GM21528 (cell line): ENCODE results near the gene EFEMP1.

ENCODE experiments used
- ATAC-seq: cut with Tn5 transposase; IDR thresholded peaks from one replicate; pipeline ENCODE4 v1.9.1; 2021; ENCODE audit warnings: mild to moderate bottlenecking, moderate library complexity; ENCODE audit not compliant: unreplicated experiment, low FRiP score

The EFEMP1 gene

GRCh38 chr2:55901941-55902340, 21.6 kb downstream of the EFEMP1 start:
- ATAC-seq: no peak

GRCh38 chr2:55901322-55901721, 22.3 kb downstream of the EFEMP1 start:
- ATAC-seq: no peak

- ATAC-seq: no peak
These were observed 23.7 kb downstream of the EFEMP1 start for GRCh38 chr2:55899881-55900280.

GRCh38 chr2:55898386-55899040, 25.1 kb downstream of the EFEMP1 start:
- ATAC-seq: no peak

GRCh38 chr2:55896633-55897032, 26.9 kb downstream of the EFEMP1 start:
- ATAC-seq: no peak

GRCh38 chr2:55894720-55895119, 28.9 kb downstream of the EFEMP1 start:
- ATAC-seq: no peak

GRCh38 chr2:55891671-55892094, 31.9 kb downstream of the EFEMP1 start:
- ATAC-seq: no peak

GRCh38 chr2:55888936-55889335, 34.6 kb downstream of the EFEMP1 start:
- ATAC-seq: no peak

GRCh38 chr2:55887901-55888624, 35.5 kb downstream of the EFEMP1 start:
- no peak for ATAC-seq

GRCh38 chr2:55887351-55887750, 36.2 kb downstream of the EFEMP1 start:
- ATAC-seq: no peak

- no peak for ATAC-seq
These were observed 37.7 kb downstream of the EFEMP1 start for GRCh38 chr2:55885944-55886281.

GRCh38 chr2:55885127-55885943, 38.2 kb downstream of the EFEMP1 start:
- no peak for ATAC-seq

- ATAC-seq: no peak
These were observed 39.8 kb downstream of the EFEMP1 start for GRCh38 chr2:55883829-55884228.

GRCh38 chr2:55883357-55883756, 40.2 kb downstream of the EFEMP1 start:
- no peak for ATAC-seq

- ATAC-seq: no peak
These were observed 40.6 kb downstream of the EFEMP1 start for GRCh38 chr2:55882954-55883353.

GRCh38 chr2:55880416-55881143, 43.0 kb downstream of the EFEMP1 start:
- ATAC-seq: no peak

- ATAC-seq: no peak
These were observed 43.6 kb downstream of the EFEMP1 start for GRCh38 chr2:55879976-55880375.

- ATAC-seq: no peak
These were observed 46.5 kb downstream of the EFEMP1 start for GRCh38 chr2:55877087-55877436.

- ATAC-seq: no peak
These were observed 47.0 kb downstream of the EFEMP1 start for GRCh38 chr2:55876429-55877086.

- no peak for ATAC-seq
These were observed 48.0 kb downstream of the EFEMP1 start for GRCh38 chr2:55875434-55876135.
